GM19372 (cell line): ENCODE data around the gene TPM3.
"Not testable (repeated sequence)": the region's sequence is repeated elsewhere in the genome, so short reads cannot be mapped to it uniquely, and the experiment has no call there.

Source experiments
- ATAC-seq: cut with Tn5 transposase; IDR thresholded peaks from one replicate; pipeline ENCODE4 v1.9.1; 2021; ENCODE audit warnings: mild to moderate bottlenecking, low read depth, moderate library complexity; ENCODE audit not compliant: unreplicated experiment

The TPM3 gene

DNA sequence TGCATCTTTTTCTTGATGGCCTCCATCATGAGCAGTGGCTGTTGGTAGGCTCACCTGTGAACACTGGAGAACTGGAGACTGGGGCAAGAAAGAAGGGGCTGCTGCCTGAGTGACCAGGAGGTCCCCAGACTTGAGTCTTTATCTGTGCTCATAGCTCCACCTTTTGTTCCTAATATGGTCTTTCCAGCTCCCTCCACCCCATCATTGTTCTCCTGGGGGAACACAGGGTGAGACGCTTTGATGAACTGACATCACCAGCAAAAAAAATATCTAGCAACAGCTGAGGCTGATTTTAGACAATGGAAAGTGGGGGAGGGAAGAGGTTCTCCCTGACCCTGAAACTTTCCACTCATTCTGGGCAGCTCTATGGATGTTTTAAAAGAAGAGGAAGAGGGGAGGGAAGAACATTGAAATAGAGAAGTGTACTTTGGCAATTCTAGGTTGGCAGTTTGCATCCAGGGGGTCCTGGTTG, at the start of gene TPM3:
Gene TPM3 (minus strand): TSS at position 111 of the 472 bp plus-strand sequence. CDS start 82 bp downstream, at position 29.
- no peak for ATAC-seq

DNA sequence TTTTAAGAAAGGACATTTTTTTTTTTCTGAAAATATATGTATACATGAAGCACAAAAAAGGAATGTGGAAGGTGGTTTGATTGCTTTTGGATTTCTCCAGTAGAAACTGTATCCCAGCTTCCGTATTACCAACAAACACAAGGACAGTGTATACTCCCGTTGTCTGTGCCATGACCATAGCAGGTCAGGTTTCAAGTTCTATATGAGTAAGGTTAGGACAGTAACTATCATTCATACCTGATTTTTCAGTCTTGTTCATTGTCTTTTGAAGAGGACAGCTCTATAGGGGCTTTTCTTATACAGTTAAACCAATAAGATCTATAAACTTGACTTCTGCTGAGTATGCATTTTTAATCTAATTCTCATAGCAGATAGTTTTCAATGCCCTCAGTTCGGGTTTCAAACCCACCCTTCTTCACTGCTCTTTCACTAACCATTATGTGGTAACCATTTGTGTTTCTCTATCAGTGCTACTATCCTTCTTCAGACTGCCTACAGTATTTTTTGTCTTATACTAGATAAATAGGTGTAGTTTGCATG, 48.5 kb upstream of the TPM3 start:
- ATAC-seq: no peak

DNA sequence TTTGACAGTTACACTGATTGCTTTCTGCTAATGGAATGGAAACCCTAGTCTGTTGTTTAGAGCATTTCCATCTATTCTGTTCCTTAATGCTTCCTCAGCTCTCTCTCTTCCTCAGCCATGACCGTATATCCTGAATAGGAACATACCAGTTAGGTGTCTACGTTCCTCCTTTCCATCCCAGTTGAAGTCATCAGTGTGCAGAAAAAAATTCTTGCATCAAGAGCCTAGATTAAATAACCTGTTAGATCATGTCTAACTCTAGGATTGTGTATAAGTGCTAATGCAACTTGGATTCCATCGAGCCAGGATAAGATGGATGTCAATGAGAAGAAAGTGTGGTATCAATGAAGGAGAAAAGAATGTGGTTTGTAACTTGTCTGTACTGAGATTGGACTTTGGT, 47.6 kb upstream of the TPM3 start:
- no peak for ATAC-seq

DNA sequence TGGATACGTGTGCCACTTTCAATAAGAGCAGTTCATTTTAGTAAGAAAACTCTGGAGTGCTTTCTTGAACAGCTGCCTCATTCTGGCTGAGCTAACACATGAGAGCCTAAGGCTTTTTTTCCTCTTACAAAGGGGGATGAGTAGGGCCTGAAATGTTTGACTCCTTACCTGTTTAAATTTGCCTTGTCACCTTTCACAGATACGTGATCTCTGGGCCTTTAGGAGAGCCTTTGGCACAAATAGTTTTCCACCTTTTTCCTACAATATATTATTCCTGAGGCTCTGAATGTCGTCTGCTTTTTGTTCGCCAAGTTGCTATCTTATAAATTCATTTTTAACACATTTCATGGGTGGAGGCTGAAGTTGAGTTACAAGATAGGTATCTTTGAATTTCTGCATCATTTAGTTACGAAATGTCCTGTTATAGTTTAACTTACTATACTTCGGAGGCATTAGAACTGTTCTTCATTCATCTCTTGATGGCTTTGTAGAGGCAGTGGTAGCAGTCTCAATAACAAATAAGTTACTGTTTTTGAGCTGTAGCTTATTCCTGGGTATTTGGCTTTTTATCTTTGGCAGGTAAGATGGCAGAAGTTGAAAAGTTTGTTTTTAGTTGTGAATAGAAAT, 46.1 kb upstream of the TPM3 start:
- ATAC-seq: no peak

DNA sequence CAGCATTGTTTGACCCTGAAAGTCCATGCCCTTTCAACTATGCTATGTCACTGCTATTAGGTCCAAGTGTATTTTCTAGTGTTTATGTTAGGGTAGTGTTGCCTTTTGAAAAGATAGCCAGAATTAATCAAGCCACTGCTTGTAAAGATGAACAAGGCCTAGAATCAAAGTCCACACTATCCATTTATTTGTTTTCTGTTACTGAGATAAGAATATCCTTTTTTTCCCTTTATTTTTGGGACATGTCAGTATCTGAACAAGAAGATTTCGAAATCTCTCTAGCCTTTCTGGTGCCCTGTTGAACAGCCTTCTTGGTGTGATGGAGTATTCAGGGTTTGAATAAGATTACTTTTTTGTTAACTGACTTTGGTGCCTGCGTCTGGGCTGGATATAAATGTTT, 45.5 kb upstream of the TPM3 start:
- ATAC-seq: no peak

DNA sequence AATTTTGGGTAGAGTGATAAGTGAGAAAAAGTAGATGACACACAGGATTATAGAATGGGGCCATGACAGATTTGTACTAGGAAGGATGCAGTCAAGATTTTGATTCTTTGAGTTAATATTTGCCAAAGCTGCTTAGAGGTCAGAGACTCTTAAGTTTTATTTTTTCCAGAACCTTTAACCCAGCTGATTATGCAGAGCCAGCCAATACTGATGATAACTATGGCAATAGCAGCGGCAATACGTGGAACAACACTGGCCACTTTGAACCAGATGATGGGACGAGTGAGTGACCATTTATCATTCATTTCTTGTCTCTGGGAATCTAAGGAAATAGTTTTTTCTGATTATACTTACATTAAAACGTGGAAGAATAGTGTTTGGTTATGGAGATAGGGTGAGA, 45.0 kb upstream of the TPM3 start:
- ATAC-seq: no peak

DNA sequence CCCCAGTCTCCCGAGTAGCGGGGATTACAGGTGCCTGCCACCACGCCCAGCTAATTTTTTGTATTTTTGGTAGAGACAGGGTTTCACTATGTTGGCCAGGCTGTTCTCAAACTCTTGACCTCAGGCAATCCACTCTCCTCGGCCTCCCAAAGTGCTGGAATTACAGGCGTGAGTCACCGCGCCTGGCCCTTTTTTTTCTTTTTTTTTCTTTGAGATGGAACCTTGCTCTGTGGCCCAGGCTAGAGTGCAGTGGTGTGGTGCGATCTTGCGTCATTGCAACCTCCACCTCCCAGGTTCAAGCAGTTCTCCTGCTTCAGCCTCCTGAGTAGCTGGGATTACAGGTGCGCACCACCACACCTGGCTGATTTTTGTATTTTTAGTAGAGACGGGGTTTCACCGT, 41.2 kb upstream of the TPM3 start:
- not testable (repeated sequence) for ATAC-seq

DNA sequence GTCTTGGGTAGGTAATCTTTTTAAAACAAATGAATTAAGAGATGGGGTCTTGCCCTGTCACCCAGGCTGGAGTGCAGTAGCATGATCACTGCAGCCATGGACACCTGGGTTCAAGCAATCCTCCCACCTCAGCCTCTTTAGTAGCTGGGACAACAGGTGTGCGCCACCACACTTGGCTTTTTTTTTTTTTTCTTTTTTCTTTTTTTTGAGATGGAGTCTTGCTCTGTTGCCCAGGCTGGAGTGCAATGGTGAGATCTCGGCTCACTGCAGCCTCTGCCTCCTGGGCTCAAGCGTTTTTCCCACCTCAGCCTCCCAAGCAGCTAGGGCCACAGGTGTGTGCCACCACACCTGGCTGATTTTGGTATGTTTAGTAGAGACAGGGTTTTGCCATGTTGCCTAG, 39.2 kb upstream of the TPM3 start:
- not testable (repeated sequence) for ATAC-seq

DNA sequence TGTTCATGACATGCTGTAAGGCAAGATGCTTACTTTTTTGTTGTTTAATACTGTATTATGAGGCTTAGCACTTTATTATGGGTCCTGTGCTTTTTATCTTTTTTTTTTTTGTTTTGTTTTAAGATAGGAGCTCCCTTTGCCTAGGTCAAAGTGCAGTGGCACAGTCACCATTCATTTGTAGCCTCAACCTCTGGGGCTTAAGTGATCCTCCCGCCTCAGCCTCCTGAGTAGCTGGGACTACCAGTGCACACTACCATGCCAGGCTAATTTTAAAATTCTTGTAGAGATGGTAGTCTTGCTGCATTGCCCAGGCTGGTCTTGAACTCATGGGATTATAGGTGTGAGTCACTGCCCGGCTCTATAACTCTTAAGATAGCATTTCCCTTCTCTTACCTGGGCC, 33.5 kb upstream of the TPM3 start:
- ATAC-seq: no peak

DNA sequence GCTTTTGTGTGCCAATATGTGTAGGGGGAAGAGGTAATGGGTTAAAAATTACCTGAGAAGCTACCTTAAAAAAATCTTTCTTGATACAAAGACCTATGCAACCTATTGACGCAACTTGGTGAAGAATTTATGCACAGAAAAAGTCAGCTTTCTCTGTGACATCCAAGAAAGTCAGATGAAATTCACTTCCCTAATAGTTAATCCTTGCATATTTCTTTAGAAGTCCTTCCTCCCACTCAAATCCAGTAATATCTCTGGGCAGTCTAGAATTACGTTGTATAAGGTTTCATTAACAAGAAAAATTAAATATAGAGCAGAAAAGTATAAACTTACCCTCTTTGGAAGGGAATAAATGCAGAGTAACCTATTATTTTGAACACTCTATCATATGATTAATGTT, 31.7 kb upstream of the TPM3 start:
- ATAC-seq: no peak

DNA sequence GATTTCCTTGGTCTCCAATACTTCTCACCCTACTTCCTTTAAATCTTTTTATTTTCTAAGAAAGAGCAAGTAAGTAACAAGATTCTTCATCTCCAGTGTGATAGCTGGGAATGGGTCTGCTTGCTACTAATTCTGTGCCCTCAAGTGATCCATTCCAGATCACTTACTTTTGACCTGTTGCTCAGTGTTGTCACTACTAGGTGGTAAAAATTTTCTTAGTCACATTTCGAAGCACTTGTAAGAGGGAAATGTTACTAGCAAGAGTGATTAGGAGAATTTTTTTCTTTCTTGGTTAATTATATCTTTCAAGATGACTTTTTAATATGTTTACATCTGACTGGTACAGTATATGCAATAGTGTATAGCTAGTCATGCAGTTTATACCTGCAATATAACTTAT, 31.0 kb upstream of the TPM3 start:
- ATAC-seq: no peak

DNA sequence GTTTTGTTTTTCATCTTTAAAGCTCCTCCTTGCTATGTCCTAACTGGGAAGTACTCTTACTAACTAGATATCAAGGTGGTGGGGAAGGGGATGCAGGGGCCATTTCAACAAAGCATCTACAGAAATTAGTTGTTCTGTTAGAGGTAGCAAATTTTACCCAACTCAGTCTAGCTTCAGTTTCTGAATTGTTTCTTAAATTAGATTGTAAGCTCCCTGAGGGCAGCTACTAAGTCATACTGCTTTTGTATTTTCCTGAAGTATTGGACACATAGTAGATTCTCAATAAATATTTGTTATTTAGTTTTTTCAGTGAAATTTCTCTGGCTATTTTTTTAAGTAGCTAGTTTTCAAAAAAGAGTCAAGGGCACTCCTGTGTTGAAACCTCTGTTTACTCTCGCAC, 30.6 kb upstream of the TPM3 start:
- no peak for ATAC-seq

DNA sequence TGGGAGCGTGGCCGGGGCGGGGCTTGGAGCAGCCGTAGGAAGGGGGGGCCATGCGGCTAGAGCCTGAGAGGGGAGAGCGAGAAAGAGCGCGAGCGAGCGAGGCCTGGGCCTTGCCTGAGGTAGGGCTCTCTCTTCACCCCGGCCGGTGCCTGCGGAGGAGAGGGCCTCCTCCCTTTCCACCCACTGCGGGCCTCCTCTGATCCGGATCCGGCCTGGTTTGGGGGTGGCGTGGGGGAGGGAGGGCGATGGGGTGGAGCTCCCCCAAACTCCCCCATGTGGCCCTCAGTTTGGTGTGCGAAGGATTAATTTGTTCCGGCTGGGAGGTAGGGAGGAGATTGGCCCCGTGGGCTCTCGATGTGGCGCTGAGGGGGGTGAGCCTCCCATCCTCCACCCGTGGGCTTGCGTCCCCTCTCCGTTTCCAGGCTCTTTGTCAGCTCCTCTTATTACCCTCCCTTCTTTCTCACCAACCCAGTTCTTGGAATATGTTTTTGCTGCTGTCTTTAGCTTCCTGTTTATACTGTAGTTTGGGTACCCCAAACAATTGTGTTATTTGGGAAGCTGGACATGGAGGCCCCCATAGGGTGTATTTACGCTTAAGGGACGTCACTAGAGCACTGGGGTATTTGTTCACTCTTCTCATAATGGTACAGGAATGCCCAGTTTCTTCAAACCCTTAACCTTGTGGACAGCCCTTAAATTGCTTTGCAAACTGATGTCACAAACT, 29.5 kb upstream of the TPM3 start:
- ATAC-seq: peak; percentile 6

DNA sequence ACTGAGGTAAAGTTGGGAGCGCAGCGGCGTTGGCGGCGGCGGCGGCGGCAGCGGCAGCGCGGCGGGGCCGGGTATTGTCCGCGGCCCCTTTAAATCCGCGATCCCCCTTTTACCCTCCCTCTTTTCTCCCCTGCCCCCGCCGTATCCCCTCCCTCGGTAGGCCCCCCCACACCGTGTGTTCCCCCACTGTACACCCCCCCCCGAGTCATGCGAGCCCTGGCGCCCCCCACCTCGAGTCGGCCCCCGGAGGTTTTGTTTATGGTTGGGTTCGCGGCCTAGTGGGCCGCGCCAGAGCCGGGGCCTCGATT, 29.0 kb upstream of the TPM3 start:
- no peak for ATAC-seq

DNA sequence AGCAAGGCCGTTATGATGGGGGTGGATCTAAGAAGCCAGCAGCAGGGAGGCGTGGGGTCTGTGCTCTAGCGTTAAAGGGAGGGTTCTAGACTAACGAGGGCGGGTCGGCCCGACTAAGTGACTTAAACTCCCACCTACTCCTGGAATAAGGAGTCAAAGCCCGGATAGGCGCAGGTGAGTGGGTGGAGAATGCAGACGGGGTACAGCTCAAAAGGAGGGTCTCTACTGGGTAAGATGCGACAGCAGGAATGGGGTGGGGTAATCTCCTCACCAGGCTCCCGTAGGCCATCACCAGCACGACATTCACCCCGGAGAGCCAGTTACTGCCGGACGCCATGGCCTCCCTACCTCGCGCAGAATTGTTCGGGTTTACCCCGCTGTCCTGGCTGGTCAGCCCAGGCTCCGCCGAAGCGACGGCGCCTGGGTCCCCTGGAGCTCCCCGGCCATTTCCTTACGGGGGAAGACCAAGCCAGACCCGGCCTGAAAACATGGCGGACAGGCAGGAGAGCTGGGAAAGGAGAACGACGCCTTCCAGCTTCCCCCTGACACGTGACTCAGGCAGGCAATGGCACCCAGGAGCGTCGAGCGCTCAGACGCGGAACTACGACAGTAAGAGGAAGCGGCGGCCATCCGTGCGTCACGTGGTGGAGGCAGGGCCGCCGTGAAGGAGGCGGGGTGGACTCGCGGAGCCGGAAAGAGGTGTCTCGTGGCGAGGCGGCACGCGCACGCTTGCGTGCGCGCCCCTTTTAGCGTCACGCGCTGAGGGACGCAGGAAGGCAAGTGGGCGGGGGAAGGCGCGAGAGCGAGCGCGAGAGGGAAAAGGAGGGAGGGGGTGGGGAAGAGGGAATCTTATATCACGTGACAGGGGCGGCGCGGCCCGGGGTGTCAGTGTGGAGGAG, 28.4 kb upstream of the TPM3 start, which contains the start of gene UBAP2L:
Gene UBAP2L (plus strand): TSS at position 885 of the 899 bp plus-strand sequence. CDS start 4,169 bp downstream, outside the sequence.
- peak; percentile 95 for ATAC-seq

DNA sequence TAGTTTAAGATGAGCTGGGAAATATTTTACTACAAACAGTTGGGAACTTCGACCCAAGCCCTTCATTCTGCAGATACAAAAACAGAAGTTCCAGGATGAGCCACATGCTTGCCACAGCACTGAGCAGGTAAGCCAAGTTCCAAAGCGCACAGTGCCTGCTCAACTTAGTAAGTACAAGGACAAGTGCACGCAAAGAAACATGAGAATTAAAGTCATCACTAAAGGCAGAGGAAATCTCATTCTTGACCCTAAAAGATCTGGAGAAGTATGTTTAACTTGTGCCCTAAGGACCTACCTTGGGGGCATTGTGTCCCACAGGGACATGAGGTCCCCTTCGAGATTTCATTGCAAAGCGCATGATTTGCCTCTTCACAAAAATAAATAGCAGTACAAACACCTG, 27.6 kb upstream of the TPM3 start:
- ATAC-seq: no peak

DNA sequence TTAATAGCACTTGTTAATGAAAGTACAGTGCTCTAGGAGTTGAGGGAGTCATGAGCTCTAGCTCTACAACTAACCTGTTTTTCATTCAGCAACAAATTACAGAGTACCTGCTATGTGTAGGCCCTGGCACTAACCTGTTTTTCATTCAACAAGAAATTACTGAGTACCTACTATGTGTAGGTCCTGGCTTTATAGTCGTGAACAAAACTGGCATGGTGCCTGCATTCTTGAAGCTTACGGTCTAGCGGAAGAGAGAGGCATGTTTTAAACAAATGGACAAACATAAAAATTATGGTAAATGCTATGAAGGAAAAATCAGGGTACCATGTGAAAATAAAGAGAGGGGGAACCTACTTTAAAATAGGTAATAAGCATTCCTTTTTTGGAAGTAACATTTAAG, 26.6 kb upstream of the TPM3 start:
- no peak for ATAC-seq

DNA sequence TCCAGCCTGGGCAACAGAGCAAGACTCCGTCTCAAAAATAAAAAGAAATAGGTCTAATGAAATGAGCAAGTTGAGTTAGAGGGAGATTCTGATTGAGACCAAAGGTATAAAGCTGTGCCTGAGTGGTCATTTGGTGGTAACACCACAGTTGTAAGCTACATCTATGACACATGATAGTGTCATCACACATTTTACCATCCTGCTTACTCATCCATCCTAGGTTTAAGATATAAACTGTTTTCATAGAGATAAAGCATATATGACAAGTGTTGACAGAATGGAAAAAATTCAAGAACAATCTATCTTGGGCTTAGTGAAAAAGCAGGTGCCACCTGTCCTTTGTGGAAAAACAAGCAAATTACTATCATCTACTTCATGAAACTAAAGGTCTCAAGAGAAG, 21.4 kb upstream of the TPM3 start:
- ATAC-seq: no peak

DNA sequence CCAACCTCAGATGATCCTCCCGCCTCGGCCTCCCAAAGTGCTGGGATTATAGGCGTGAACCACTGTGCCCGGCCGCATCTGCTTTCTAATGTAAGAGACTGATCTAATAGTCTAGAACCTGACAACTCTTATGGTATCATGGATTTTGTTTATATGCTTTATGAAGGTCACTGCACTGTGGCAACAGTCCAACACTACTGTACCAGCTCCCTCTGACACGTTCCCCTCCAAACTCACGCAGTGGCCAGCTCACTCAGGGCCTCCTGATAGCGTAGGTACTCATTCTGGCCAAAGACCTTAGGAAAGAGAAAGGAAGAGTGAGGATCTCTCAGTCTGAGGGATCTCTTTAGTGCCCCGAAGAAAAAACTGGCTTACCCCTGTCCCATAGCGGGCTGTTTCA, 20.2 kb upstream of the TPM3 start:
- ATAC-seq: no peak

DNA sequence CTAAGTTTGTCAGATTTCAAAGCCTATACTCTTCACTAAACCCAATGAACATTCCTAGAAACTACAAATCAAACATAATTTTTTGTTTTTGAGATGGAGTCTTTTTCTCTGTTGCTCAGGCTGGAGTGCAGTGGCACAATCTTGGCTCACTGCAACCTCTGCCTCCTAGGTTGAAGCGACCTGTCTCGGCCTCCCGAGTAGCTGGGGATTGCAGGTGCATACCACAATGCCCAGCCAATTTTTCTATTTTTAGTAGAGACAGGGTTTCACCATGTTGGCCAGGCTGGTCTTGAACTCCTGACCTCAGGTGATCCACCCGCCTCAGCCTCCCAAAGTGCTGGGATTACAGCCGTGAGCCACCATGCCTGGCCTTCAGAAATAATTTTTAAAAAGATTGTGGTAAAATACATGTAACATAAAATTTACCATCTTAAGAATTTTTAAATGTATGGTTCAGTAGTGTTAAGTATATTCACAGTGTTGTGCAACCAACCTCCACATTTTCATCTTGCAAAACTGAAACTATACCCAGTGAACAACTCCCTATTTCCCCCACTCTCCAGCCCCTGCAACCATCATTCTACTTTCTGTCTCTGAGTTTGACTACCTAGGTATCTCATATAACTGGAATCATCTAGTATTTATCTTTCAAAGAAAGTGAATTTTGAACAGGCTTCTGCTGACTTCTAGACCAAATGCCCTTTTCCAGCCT, 16.9 kb upstream of the TPM3 start:
- no peak for ATAC-seq
